IPS DF 6.9 (cell line): Measurements from ENCODE around the gene PMF1.

Experiments used
- DNase-seq: peaks from one replicate; pipeline ENCODE4 v3.0.0-alpha.2; 2013; ENCODE audit warnings: low read depth, low spot score
- H3K27ac ChIP-seq: one replicate; pipeline ENCODE4 v1.5.1; 2013; ENCODE audit warnings: low read length, control low read depth
- H3K27me3 ChIP-seq: 2 replicates; pipeline ENCODE4 v1.6.1; 2013; ENCODE audit warnings: mild to moderate bottlenecking, low read length; ENCODE audit not compliant: control insufficient read depth, insufficient read depth
- H3K36me3 ChIP-seq: 2 replicates; pipeline ENCODE4 v1.6.1; 2013; ENCODE audit warnings: low read length; ENCODE audit not compliant: control insufficient read depth, insufficient read depth
- H3K4me1 ChIP-seq: 2 replicates; pipeline ENCODE4 v1.6.1; 2013; ENCODE audit warnings: low read length; ENCODE audit not compliant: control insufficient read depth, insufficient read depth
- H3K4me3 ChIP-seq: 2 replicates; pipeline ENCODE4 v1.5.1; 2013; ENCODE audit warnings: mild to moderate bottlenecking, low read length
- H3K9me3 ChIP-seq: 2 replicates; pipeline ENCODE4 v1.6.1; 2013; ENCODE audit warnings: low read length, inconsistent platforms; ENCODE audit not compliant: control insufficient read depth, insufficient read depth
- WGBS: extraction: QIAGEN DNeasy Blood & Tissue Kit; methylation state at CpG from one replicate; pipeline ENCODE4 v1.1.7; 2013; ENCODE audit warnings: mixed read lengths, missing lambda C conversion rate; ENCODE audit not compliant: insufficient read length, insufficient coverage; 5-methylcytosine and 5-hydroxymethylcytosine counted together

PMF1 gene

GRCh38 chr1:156220226-156220625 lies 7.4 kb downstream of the PMF1 start:
- Histone ChIP-seq H3K27me3 (no peaks in the 10 kb centered on the region), H3K36me3 (peaks cover 12% of the 10 kb centered on the region; the same call in 1 of the 2 replicates), H3K9me3 (no peaks in the 10 kb centered on the region), H3K4me1 (no peaks in the 10 kb centered on the region), H3K4me3 (no peak overlapping the region), H3K27ac (no peak overlapping the region)
- WGBS = no CpG with 5 or more reads among the region's 9 CpGs
- DNase-seq = no peak

GRCh38 chr1:156221986-156222692 lies 9.3 kb downstream of the PMF1 start:
- WGBS = no CpG with 5 or more reads among the region's 13 CpGs
- H3K9me3 ChIP-seq = no peaks in the 10 kb centered on the region
- no peak for DNase-seq
- peaks cover 16% of the 10 kb centered on the region; the same call in 1 of the 2 replicates for H3K36me3 ChIP-seq
- no peak overlapping the region for H3K4me3 ChIP-seq
- no peaks in the 10 kb centered on the region for H3K27me3 ChIP-seq
- H3K27ac ChIP-seq = no peak overlapping the region
- H3K4me1 ChIP-seq = no peaks in the 10 kb centered on the region

- no peaks in the 10 kb centered on the region for H3K27me3 ChIP-seq
- peaks cover 21% of the 10 kb centered on the region; the same call in 1 of the 2 replicates for H3K36me3 ChIP-seq
- no peak for DNase-seq
- no peaks in the 10 kb centered on the region for H3K4me1 ChIP-seq
- no peaks in the 10 kb centered on the region for H3K9me3 ChIP-seq
- WGBS = no CpG with 5 or more reads among the region's 2 CpGs
- no peak overlapping the region for H3K27ac ChIP-seq
- no peak overlapping the region for H3K4me3 ChIP-seq
Observed at GRCh38 chr1:156225677-156226014, 12.8 kb downstream of the PMF1 start.

GRCh38 chr1:156226116-156226538 lies 13.3 kb downstream of the PMF1 start:
- H3K4me1 ChIP-seq = no peaks in the 10 kb centered on the region
- no peak for DNase-seq
- no CpG with 5 or more reads among the region's 2 CpGs for WGBS
- H3K27ac ChIP-seq = no peak overlapping the region
- H3K27me3 ChIP-seq = no peaks in the 10 kb centered on the region
- H3K4me3 ChIP-seq = no peak overlapping the region
- H3K36me3 ChIP-seq = peaks cover 21% of the 10 kb centered on the region; the same call in 1 of the 2 replicates
- H3K9me3 ChIP-seq = no peaks in the 10 kb centered on the region

- Histone ChIP-seq H3K27me3 (no peaks in the 10 kb centered on the region), H3K4me3 (no peak overlapping the region), H3K4me1 (no peaks in the 10 kb centered on the region), H3K36me3 (peaks cover 19% of the 10 kb centered on the region; the same call in 1 of the 2 replicates), H3K27ac (no peak overlapping the region), H3K9me3 (no peaks in the 10 kb centered on the region)
- DNase-seq = no peak
- no CpG with 5 or more reads among the region's 4 CpGs for WGBS
Observed at GRCh38 chr1:156226782-156227181, 14.0 kb downstream of the PMF1 start.

GRCh38 chr1:156228501-156228900 lies 15.7 kb downstream of the PMF1 start:
- Histone ChIP-seq H3K4me1 (no peaks in the 10 kb centered on the region), H3K27ac (no peak overlapping the region), H3K36me3 (peaks cover 11% of the 10 kb centered on the region; the same call in 1 of the 2 replicates), H3K4me3 (no peak overlapping the region), H3K9me3 (no peaks in the 10 kb centered on the region), H3K27me3 (no peaks in the 10 kb centered on the region)
- WGBS = no CpG with 5 or more reads among the region's 7 CpGs
- no peak for DNase-seq

- no peaks in the 10 kb centered on the region for H3K4me1 ChIP-seq
- DNase-seq = no peak
- no peaks in the 10 kb centered on the region for H3K27me3 ChIP-seq
- H3K4me3 ChIP-seq = no peak overlapping the region
- no CpG with 5 or more reads among the region's 11 CpGs for WGBS
- no peak overlapping the region for H3K27ac ChIP-seq
- H3K9me3 ChIP-seq = no peaks in the 10 kb centered on the region
- peaks cover 8% of the 10 kb centered on the region; the same call in 1 of the 2 replicates for H3K36me3 ChIP-seq
Observed at GRCh38 chr1:156229809-156230472, 17.1 kb downstream of the PMF1 start.

GRCh38 chr1:156230473-156230837 lies 17.6 kb downstream of the PMF1 start:
- no peaks in the 10 kb centered on the region for H3K27me3 ChIP-seq
- no peaks in the 10 kb centered on the region for H3K4me1 ChIP-seq
- no CpG with 5 or more reads among the region's 1 CpG for WGBS
- H3K36me3 ChIP-seq = peaks cover 8% of the 10 kb centered on the region; the same call in 1 of the 2 replicates
- H3K27ac ChIP-seq = no peak overlapping the region
- DNase-seq = no peak
- no peak overlapping the region for H3K4me3 ChIP-seq
- no peaks in the 10 kb centered on the region for H3K9me3 ChIP-seq

- peaks cover 13% of the 10 kb centered on the region for H3K36me3 ChIP-seq
- no peaks in the 10 kb centered on the region for H3K27me3 ChIP-seq
- H3K27ac ChIP-seq = no peak overlapping the region
- WGBS = no CpG with 5 or more reads among the region's 12 CpGs
- no peak overlapping the region for H3K4me3 ChIP-seq
- H3K4me1 ChIP-seq = no peaks in the 10 kb centered on the region
- H3K9me3 ChIP-seq = no peaks in the 10 kb centered on the region
- no peak for DNase-seq
Observed at GRCh38 chr1:156232201-156232894, 19.5 kb downstream of the PMF1 start.

GRCh38 chr1:156233426-156234127 lies 20.8 kb downstream of the PMF1 start:
- Histone ChIP-seq H3K27me3 (no peaks in the 10 kb centered on the region), H3K9me3 (no peaks in the 10 kb centered on the region), H3K27ac (no peak overlapping the region), H3K4me3 (no peak overlapping the region), H3K4me1 (no peaks in the 10 kb centered on the region), H3K36me3 (peaks cover 14% of the 10 kb centered on the region)
- no CpG with 5 or more reads among the region's 5 CpGs for WGBS
- DNase-seq = no peak
